HG03060 (cell line): ENCODE data around the gene CD300LF.

ENCODE experiments used
- ATAC-seq: cut with Tn5 transposase; IDR thresholded peaks from one replicate; pipeline ENCODE4 v1.9.1; 2021; ENCODE audit warnings: low read depth, moderate number of reproducible peaks; ENCODE audit not compliant: unreplicated experiment

Gene CD300LF

DNA sequence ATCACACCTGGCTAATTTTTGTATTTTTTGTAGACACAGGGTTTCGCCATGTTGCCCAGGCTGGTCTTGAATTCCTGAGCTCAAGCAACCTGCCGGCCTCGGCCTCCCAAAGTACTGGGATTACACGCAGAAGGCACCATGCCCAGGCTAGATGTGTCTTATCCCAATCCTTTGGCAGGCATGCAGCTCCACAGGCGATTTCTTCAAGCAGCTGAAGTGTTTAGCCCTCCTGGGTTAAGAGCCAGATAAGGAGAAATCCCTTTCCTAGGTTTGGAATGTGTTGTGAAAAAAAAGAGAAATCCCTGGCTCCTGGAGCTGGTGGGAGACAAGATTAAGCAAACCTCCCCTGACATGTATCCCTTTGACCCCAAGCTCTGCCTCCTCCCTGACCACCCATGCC, 33.7 kb upstream of the CD300LF start:
- ATAC-seq, result no peak

DNA sequence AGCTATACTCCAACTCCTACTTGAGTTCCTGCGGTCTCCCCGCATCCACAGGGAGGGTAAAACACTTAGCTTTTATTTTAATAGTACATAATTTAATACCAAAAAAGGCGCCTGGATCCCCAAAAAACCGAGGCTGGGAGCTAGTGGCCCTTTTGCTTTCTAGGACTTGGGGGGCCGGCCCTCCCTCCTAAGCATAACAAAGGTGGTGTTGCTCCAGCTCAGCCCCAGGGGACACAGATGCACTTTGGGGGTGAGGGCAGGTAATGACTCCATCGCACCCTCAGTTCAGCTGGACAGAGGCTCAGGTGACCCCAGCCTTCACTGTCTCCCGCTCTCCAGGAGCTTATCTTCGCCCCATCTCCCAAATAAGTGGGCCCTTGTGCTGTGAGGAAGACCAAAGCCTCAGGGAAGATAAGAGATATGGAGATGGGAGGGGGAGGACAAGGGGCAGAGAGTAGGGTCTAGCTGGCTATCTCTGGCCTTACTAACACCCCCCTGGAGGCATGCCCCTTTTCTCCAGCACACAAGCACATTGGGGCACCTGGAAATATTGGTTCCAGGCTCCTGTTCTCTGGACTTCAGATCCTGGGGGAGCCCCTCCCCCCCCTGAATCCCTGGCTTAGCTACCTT, 32.9 kb upstream of the CD300LF start:
- no peak for ATAC-seq

DNA sequence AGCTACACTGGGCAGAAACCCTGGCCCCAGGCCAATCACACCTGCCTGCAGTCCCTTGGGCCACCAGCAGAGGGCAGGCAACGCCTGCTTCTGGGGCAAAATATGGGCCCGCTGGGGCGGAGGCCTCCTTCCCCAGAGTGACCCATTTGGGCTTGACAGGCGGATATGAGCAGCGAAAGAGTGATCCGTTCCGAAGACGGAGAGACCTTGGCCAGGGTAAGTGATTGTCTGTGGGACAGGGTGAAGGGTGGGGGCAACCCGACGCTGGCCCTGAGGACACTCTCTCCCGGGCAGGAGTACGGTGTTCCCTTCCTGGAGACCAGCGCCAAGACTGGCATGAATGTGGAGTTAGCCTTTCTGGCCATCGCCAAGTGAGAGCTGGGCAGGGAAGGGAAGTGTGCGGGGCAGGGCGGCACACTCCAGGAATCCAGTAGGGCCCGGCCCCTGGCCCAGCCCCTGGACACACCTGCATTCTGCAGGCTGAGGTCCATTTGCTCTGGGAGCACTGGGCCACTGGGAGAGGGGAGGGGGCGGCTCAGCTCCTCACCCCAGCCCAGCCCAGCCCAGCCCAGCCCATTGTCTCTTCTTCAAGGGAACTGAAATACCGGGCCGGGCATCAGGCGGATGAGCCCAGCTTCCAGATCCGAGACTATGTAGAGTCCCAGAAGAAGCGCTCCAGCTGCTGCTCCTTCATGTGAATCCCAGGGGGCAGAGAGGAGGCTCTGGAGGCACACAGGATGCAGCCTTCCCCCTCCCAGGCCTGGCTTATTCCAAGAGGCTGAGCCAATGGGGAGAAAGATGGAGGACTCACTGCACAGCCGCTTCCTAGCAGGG, 32.2 kb upstream of the CD300LF start:
- ATAC-seq, result no peak

DNA sequence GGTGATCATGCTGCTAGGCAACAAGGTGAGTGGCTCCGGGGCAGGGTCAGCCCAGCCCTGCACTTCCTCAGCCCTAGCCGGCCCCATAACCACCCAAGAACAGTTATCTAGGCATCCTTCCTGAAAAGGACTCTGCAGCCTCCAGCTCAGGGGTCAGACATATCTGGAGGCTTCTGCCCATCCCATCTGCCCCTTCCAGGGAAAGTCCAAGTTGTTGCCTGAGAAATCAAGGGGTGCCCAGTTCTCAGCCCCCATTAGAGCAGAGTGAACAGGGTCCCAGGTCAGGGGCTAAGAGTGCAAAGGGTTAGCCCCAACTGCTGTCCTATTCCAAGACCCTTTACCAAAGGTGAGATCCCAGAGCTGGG, 31.6 kb upstream of the CD300LF start:
- no peak for ATAC-seq

DNA sequence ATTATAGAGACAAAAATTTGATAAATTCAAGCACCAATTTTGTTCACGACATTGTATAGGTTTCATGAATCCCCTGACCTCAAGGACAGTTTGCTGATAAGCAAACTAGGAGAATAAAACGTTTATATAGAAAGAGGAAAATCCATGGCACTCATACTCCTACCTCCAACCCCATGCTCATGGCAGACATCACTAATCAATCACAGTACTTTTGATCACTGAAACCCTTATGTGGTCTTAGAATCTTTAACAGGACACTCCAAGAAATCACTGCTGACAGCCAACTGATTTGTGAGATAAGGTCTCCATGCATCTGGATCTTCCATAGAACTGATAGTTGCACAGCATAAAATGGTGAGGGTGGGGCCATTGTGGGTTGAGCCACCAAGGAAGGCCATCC, 31.0 kb upstream of the CD300LF start:
- no peak for ATAC-seq

DNA sequence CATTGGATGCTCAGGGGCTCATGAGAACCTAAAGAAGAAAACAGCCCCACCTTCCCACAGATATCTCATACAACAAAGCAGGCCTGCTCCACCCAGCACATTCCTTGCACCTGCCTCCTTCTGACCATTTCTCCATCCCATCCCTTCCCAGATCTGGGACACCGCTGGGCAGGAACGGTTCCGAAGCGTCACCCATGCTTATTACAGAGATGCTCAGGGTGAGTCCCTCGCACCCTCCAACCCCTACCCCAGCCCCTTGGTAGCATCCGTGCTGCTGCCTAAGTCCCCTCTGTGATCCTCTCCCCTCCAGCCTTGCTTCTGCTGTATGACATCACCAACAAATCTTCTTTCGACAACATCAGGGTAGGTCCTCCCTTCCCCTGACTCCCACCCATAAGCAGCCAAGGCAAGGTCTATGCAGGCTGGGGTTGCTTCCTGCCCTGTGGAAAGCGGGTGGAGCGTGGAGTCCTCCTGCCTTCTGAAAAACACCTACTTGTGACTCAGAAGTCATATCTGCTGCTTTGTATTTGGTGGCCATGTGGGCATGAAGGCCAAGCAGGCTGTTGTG, 30.3 kb upstream of the CD300LF start:
- no peak for ATAC-seq

DNA sequence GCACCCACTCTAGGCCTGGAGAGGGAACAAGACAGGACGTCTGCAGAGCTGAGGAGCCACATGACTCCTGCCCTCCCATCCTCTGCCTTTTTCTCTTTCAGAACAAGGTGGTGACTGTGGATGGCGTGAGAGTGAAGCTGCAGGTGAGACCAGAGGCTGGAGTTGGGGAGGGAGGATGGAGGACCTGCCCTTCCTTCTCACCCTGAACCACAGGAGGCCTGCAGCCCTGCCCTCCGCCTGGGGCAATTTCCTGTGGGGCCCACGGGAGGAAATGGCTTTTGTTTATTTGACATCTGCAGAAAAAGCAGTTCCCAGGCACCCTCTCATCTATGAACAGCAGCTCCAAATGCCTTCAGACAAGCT, 29.4 kb upstream of the CD300LF start:
- ATAC-seq, result peak; percentile 45

DNA sequence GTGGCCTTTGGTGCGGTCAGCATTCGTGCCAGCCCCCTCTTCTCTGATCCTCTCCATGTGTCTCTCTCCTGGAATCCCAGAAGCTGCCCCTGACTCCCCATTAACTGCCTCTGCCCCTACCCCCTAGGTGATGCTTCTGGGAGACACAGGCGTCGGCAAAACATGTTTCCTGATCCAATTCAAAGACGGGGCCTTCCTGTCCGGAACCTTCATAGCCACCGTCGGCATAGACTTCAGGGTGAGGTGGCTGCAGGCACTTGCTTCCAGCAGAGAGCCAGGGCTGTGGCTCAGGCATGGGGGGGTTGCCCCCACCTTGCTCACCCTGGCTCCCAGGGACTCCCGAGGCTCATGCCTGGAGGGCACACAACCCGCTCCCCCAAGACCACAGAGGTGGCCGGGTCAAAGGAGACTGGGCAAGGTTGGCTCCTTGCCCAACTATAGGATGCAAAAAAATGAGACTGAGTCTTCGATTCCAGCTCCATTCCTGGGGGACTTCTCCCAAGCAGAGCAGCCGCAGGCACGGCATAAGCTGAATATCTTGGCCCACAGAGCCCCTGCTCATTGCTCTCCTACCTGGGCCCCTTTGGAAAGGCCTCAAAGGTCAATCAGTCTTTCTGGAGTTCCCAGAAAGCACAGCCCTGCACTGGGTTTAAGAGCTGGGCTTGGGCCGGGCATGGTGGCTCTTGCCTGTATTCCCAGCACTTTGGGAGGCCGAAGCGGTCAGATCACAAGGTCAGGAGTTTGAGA, 28.1 kb upstream of the CD300LF start:
- no peak for ATAC-seq

DNA sequence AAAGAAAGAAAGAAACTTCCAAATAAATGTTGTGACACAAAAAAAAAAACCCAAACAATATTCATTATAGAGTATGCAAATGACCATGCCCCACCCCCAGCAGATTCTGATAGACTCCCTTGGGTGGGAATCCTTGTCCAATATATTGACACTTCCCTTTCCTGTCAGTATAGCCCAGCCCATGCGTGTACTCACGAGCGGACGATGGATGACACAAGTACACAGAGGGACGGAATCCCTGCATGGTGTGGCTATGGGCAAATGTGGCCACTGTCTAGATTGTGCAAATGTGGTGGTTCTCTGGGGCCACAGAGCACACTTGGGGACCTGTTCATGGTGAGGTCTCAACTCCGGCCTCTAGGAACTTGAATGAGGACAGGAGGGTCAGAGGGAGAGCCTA, 27.4 kb upstream of the CD300LF start:
- ATAC-seq, result no peak

DNA sequence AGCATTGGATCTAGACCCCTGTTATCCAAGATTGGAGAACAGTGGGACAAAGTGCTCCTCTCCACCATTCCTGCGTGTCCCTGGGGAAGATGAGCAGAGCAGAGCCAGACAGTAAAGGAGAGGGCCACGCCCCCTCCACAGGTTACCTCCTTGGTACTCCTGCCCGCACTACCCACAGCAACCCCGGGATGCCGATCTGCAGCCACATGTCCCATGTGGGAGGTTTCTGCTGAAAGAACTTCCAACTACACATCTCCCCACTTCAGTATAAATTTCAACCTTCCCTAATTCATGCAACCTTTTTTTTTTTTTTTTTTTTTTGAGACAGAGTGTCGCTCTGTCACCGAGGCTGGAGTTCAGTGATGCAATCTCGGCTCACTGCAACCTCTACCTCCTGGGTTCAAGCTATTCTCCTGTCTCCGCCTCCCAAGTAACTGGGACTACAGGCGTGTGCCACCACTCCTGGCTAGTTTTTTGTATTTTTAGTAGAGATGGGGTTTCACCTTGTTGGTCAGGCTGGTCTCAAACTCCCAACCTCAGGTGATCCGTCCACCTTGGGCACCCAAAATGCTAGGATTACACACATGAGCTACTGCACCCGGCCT, 26.6 kb upstream of the CD300LF start:
- no peak for ATAC-seq

DNA sequence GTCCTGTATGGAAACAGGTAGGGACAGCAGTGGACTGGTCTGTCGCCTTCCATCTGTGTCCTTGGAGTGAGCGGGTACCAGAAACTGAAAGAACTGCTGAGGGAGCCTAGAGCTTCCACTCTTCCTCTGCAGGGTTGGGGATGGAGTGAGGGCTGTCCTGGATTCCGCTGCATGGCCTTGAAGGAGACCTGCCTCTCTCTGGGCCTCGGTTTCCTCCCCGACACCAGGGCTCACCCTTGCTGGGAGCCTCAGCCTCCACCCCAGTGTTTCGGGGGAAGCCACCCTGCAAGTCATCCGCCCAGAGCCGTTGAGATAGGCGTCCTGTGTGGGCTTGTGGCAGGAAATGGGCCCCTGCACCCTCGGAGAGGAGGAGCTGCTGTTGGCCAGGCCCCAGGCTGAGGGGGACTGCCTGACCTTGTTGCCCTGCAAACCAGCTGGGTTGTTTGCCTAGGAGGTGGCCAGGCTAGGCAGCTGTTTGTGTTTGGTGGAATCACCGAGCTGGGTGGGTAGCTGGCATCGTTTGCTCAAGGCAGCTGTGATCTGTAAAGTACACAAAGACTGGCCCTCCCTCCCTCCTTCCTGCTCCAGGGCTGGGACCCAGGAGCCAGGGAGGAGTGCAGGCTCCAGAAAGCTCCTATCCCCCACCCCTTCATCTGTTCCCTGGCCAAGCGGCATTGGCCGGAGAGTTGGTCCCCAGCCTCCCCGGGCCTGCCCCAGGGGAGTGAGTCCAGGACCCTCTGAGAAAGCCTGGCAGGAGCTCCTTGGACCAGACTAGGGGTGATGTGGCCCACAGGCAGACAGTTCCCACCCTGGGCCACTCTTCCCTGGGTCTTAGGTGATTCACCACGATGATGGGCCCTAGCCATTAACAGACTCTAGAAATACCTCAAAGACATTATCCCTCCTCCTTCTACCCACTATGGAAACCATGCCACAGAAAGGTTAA, 25.6 kb upstream of the CD300LF start:
- no peak for ATAC-seq

DNA sequence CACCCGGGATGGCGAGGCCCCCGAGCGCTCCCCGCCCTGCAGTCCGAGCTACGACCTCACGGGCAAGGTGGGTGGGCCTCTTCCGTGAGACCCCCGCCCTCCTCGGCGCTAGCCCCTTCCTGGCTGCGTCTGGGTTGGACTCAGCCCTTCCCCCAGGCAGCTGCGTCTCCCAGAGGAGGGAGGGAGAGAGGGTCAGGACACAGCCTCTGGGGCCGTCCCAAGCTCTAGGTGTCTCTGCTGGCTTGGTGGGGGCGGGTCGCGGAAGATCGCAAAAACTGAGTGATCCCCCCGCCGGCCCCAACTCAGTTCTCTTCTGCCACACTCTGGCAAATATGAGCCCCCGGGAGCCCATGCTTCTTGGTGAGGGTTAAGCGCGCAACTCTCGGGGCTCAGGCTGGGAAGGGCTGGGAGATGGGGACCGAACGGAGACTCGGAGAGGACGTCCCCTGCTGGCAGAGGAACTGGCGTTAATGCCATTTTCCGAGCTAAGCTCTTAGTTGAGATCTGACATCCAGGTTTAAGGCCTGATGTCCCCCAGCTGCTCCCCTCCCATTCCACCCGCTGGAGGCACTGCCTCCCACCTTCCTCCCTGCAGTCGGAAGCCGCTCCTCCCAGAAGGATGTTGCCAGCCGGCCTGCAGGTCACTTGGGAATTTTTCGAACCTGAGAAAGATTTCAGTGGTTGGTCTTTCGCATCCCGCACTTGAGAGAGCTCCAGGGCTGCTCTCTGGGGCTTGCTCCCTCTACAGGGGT, 24.8 kb upstream of the CD300LF start:
- no peak for ATAC-seq

DNA sequence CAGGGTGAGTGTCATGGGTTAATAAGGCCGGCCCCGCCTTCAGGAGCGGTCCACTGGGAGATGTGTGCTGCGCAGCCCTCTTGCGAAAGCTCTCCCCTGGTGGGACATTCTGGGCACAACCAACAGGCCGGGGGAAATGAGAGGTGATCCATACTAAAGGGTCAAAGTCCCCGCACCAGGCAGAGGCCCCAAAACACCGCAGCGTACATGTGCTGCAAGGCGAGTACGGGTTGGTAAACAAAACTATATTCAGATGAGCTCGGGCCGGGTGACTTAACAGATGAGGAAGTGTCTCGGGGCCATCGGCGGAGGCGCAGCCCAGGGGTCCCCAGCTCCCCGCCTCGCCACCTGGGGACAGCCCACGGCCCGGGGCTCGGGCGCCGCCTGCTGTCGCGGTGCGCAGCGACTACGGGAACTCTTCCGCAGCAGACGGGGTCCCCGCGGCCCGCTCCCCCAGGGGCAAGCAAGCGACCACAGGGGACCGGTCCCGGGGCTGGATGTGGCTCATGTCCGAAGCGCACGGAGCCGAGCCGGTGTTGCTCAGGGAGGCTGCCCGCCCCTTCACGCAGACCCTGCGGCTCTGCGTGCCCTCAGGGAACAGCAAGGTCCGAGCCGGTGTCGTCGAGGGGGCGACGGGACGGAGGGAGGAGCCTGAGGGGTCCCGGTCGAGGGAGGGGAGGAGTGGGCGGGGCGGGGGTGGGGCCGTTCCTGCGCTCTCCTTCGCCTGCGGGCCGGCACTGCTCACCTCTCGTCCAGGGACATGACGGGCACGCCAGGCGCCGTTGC, 24.0 kb upstream of the CD300LF start, which contains the start of gene RAB37:
TSS of gene RAB37 (plus strand) at position 744 of the 786 bp plus-strand sequence. CDS start at position 761, 17 bp downstream.
- no peak for ATAC-seq

DNA sequence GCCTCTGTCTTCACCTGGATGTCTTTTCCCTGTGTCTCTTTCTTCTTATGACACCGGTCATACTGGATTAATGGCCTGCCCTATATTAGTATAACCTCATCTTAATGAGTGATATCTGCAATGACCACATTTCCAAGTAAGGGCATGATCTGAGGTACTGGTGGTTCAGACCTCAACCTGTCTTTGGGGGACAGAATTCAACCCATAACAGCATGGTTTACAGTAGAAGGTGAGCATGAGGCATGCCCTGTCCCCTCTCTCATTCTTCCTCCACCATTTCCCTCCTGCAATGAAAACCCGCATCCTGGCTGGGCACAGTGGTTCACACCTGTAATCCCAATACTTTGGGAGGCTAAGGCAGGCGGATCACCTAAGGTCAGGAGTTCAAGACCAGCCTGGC, 21.5 kb upstream of the CD300LF start:
- ATAC-seq, result no peak

DNA sequence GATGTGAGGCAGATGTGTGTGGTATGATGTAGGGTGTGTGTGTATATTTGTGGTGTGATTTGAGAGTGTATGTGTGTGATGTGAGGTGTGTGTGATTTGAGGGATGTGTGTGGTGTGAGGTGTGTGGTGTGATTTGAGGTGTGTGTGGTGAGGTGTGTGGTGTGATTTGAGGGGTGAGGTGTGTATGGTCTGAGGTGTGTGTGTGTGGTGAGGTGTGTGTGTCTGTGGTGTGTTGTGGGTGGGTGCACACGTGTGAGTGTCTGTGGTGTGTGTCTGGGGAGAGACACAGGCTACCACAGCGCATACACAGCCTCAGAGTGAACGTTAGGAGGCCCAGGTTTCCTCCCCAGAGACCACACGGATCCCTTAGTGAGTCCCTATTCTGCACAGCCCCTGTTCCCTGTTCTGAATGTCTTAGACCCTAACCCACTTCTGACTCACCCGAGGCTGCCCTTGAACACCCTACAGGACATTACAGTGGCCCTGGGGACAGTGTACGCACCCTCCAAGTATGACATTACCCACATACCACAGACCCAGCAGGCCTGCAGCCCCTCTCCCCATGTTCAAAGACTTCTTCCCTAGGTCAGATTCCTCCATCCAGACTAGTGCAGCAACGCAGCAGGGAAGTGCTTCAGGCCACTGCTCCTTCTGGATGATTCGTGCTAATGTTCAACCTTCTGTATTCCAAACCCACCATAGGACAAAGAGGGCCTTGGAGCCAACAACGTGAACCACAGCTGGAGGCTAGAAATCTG, 20.8 kb upstream of the CD300LF start:
- no peak for ATAC-seq

DNA sequence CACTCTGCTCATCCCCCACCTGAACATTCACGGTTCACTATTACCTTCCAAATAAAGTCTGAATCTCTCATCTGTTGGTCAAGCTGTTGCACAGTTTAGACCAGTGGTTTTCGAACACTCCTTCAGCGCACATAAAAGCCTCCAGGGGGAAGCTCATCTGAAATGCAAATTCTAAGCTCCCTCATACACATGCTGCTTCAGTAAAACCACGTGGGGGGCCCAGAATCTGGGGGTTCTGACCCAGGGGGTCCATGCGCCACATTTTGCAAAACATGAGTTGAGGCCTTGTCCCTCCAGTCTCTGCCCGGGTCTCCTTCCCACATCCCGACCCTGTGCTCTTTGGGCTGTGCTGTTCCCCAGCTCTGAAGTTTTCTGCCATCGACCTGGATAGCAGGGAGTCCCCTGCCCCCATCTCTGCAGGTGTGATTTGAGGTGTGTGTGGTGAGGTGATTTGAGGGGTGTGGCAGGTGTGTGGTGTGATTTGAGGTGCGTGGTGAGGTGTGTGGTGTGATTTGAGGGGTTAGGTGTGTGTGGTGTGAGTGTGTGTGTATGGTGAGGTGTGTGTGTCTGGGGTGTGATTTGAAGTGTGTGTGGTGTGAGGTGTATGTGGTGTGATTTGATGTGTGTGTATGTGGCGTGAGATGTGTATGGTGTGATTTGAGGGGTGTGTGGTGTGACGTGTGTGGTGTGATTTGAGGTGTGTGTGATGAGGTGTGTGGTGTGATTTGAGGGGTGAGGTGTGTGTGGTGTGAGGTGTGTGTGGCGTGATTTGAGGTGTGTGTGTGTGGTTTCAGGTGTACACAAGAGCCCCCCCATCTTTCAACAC, 19.5 kb upstream of the CD300LF start:
- ATAC-seq, result no peak

DNA sequence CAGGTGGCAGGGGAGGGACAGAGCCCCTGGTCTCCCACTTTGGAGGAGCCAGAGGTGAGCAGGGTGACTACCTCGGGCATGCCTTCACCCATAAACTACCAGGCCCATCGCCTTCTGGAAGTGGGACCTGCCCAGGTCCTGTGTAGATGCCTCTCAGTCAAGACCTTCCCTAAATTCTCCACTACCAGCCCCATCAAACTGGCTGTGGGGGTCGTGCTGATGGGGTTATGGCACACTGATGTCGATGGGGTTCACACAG, 18.6 kb upstream of the CD300LF start:
- no peak for ATAC-seq
